Fibroblast of the aortic adventitia (primary cell): ENCODE results near the gene HHAT. TPM values are rescaled to one million over a fixed set of nuclear protein-coding genes. Genes with fewer than 3 reads are reported as not detected.

ENCODE experiments used
- DNase-seq: peaks from one replicate; pipeline ENCODE4 v3.0.0-alpha.2; 2010; ENCODE audit warnings: low read depth
- H3K4me3 ChIP-seq: 2 replicates; pipeline ENCODE4 v1.5.1; 2011; ENCODE audit warnings: low read depth, mild to moderate bottlenecking, control low read depth, low read length, moderate library complexity
- total RNA-seq: library from RNA; depleted of rRNA; stranded (reverse); fragments of >200 nt; gene quantifications from 2 replicates; pipeline ENCODE4 v1.2.3, GENCODE V29; 2012; ENCODE audit warnings: low replicate concordance
- TF ChIP-seq, protein P1 (sequence below): IDR thresholded peaks from 2 replicates; pipeline ENCODE4 v1.5.1; 2011; ENCODE audit warnings: mild to moderate bottlenecking, low read length, control low read depth, inconsistent platforms; ENCODE audit not compliant: insufficient read depth

The HHAT gene
- total RNA-seq, 1 donor, result 8.5 TPM

DNA sequence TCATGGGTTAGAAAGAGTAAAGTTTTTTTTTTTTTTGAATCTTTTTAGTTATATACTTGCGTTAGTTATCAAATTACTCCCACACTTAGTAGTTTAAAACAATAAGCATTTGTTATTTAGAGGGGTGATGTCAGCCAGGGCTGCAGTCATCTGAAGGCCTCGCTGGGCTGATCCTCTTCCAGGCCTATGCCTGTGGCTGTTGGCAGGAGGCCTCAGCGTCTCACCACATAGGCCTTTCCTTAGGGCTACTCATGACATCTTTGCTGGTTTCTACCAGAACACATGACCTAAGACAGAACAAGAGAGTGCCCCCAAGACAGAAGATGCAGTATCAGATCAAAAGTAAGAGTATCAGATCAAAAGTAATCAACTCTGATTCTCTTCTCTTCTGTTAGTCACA is 167.4 kb downstream of the HHAT start:
- TF ChIP-seq, protein P1, sequence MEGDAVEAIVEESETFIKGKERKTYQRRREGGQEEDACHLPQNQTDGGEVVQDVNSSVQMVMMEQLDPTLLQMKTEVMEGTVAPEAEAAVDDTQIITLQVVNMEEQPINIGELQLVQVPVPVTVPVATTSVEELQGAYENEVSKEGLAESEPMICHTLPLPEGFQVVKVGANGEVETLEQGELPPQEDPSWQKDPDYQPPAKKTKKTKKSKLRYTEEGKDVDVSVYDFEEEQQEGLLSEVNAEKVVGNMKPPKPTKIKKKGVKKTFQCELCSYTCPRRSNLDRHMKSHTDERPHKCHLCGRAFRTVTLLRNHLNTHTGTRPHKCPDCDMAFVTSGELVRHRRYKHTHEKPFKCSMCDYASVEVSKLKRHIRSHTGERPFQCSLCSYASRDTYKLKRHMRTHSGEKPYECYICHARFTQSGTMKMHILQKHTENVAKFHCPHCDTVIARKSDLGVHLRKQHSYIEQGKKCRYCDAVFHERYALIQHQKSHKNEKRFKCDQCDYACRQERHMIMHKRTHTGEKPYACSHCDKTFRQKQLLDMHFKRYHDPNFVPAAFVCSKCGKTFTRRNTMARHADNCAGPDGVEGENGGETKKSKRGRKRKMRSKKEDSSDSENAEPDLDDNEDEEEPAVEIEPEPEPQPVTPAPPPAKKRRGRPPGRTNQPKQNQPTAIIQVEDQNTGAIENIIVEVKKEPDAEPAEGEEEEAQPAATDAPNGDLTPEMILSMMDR, result no peak

DNA sequence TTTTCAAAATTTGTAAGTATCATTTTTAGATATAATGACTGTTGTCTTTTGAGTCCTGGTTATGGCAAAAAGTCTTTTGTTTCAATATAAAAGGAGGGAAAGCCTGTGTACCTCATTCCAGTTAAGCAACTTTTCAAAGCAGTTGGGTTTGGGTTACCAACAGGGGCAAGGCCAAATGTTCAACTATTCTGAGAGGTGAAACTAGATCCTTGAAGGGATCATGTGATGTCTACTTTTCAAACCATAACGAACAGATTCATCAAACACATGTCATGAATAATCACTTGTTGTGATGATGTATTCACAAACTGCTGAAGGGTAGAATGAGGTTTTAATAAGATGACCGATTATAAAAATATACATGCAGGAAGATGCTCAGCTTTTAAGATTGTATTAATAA is 171.3 kb downstream of the HHAT start:
- H3K4me3 ChIP-seq, result no peak overlapping the region
- no peak for DNase-seq
- TF ChIP-seq, protein P1, result no peak

More for the DNA sequence above, 167.4 kb downstream of the HHAT start:
- DNase-seq, result peak; percentile 5
- no peak overlapping the region for H3K4me3 ChIP-seq

DNA sequence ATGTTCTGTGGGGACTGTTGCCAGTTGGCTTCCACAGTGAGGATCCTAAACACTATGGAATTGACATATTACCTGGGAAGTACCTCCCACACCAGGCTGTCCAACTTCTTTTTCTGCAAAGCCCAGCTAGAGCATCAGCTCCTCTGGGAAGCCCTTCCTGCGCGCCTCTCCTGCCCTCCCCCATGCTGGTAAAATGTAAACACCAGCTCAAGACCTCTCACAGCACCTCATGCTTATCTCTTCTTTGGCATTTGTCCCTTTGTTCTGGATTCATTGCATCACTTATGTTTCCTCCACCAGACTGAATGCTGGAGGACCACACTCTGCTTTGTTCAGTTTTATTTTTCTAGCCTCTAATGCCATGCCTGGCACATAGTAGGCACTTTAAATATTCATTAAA is 172.1 kb downstream of the HHAT start:
- no peak for DNase-seq
- TF ChIP-seq, protein P1, result no peak

DNA sequence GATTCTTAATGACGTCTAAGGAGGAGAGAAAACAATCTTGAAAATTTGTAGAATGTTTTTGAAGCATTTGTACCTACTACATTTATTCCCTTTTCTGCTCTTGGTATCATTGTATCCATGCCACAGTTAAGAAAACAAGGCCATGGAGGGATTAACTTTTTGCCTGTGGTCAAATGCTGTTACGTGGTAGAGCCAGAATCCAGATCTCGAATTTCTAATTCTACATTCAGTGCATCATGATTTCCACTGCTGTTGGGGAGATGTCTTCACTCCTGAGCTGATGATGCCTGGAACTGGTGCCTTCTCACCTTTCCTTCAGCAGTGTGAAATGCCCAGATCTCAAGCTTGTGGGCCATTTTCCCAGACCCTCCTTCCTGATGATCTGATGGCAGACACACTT is 175.6 kb downstream of the HHAT start:
- DNase-seq, result no peak
- H3K4me3 ChIP-seq, result no peak overlapping the region
- TF ChIP-seq, protein P1, result no peak

More for the DNA sequence above, 172.1 kb downstream of the HHAT start:
- H3K4me3 ChIP-seq, result no peak overlapping the region

DNA sequence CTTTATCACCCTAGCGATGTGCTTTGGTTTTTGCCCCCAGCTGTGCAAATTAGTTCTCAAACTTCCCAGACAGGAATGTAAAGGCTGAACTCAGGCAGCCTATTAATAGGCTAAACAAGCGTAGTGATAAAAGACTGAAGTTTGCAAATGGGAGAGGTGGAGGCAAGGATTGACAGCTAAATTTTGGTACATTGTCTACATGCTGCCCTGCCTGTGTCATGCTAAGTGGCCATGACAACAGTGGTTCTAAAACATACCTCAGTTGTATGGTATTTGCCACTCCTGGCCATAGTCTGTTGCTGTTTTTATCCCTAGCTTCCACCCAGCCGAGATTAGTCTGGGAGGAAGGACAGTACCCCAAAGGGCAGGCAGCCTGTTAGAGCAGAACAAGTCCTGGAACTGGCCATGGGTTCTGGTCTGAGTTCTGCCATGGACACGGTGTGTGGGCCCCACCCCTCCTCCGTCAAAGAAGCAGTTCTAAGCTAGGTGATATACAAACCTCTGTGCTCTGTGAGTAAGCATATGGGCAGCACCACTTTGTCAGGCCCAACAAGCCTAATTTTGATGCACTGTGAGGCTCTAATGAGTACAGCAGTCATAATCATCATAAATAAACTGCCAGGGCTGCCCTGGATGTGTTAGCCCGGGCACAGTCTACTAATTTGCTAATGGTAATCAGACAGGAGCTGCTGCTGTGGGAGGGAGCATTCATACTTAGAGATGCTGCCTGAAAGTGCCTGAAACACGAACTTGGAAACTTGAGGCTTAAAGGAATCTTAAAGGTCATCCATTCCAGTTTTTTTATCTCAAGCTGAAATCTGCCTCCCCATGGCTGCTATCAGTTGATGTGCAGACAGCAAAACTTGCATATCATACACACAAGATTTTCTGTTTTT is 177.1 kb downstream of the HHAT start:
- TF ChIP-seq, protein P1, result no peak
- no peak for DNase-seq
- no peak overlapping the region for H3K4me3 ChIP-seq

DNA sequence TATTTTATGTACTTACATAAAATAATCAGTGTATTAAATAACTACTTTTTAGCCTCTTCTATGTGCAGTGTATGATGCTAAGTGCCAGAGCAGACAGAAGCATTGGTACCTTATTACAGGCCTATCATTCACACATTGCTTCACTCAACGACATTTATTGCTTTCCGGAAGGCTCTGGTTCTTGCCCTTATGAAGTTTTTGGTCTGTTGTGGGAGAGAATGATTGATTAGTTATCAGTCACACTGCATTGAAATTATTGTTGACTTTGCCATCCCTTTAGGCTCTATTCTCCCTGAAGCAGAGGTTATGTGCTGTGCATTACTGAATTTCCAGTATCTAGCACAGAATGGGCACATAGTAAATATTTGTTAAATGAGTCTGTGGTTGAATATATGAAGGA is 178.0 kb downstream of the HHAT start:
- H3K4me3 ChIP-seq, result no peak overlapping the region
- TF ChIP-seq, protein P1, result no peak
- DNase-seq, result no peak
